ENCODE measurements around the gene WNT3.
A peak's percentile ranks its signal among the peaks of the same experiment; 100 is the strongest.

Gene WNT3

GRCh38 chr17:46854948-46855347 is 36.5 kb upstream of the WNT3 start:
- no peak overlapping the region for H3K27ac ChIP-seq (ENCODE audit: low read length, poor library complexity, severe bottlenecking)

GRCh38 chr17:46854515-46854914 is 36.0 kb upstream of the WNT3 start:
- H2BK12ac ChIP-seq (ENCODE audit: low read length in 2 of 2) = no peak overlapping the region

More at GRCh38 chr17:46854948-46855347, 36.5 kb upstream of the WNT3 start:
- no peak overlapping the region for H3K9ac ChIP-seq (ENCODE audit: low read length)
- no peak overlapping the region for H3K18ac ChIP-seq (ENCODE audit: low read depth in 1 of 2, low read length in 2 of 2)
- H3K14ac ChIP-seq (ENCODE audit: low read length in 2 of 2) = no peak overlapping the region
- H3K4ac ChIP-seq (ENCODE audit: low read depth in 1 of 2, low read length in 2 of 2) = no peak overlapping the region
- H3K79me1 ChIP-seq (replicated peaks; ENCODE audit: low read length, poor library complexity, severe bottlenecking) = no peaks in the 10 kb centered on the region
- WGBS = 82% methylated on average over 4 of the region's 4 CpGs
- no peak for DNase-seq
- H4K91ac ChIP-seq (ENCODE audit: low read length) = no peak overlapping the region
- peaks cover 14% of the 10 kb centered on the region for H3K4me1 ChIP-seq (ENCODE audit: control insufficient read depth, insufficient read depth, low read depth, low read length)
- no peaks in the 10 kb centered on the region for H3K36me3 ChIP-seq (ENCODE audit: control insufficient read depth in 1 of 2, insufficient read depth in 2 of 2, low read depth in 1 of 2, low read length in 2 of 2)
- peaks cover 39 to 48% of the 10 kb centered on the region in 2 experiments for H3K27me3 ChIP-seq (ENCODE audit: control insufficient read depth in 1 of 2, insufficient read depth in 1 of 2, low read length in 2 of 2)
- H2BK120ac ChIP-seq (ENCODE audit: low read depth, low read length) = no peak overlapping the region
- H3K9me3 ChIP-seq (ENCODE audit: control insufficient read depth, low read length) = no peaks in the 10 kb centered on the region
- H2BK5ac ChIP-seq (ENCODE audit: low read depth, low read length, poor library complexity, severe bottlenecking) = no peak overlapping the region
- no peak overlapping the region for H2AK5ac ChIP-seq (ENCODE audit: low read length, severe bottlenecking)
- no peak overlapping the region for H3K4me2 ChIP-seq (ENCODE audit: low read length, poor library complexity, severe bottlenecking)
- H3K23ac ChIP-seq (ENCODE audit: low read length in 2 of 2) = no peak overlapping the region
- H2AFZ ChIP-seq (ENCODE audit: low read depth, low read length) = no peak overlapping the region
- no peak overlapping the region for H4K8ac ChIP-seq (ENCODE audit: low read length)
- no peak overlapping the region for H2BK12ac ChIP-seq (ENCODE audit: low read length in 2 of 2)
- no peak overlapping the region for H3K4me3 ChIP-seq (ENCODE audit: insufficient read depth in 1 of 2, low read depth in 1 of 2, low read length in 2 of 2)
- H2BK15ac ChIP-seq (ENCODE audit: low read depth, poor library complexity, severe bottlenecking) = no peak overlapping the region

DNA sequence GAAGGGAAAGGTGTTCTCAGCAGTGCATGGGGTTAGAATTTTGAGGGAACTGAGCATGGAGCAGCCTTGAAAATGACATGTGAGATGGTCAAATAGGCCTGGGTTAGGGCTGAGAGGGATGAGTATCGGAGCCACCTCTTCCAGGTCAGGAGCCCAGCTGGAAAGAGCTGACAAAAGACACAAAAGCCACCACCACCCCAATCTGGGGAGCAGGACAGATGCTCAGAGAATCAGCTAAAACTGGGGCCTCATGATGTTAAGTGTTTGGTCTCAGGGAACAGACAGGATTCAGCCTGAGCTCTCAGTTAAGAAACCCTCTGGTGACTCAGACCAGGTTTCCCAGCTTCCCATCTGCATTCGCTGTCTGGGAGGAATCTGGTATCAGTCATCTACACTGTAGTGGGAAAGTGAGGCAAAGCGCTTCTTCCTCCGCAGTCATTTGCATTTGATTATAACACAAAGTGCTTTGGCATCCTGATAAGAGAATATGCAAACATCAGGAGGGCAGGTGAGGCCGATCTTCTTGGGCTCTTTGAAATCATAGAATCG is 35.5 kb upstream of the WNT3 start:
- H2BK5ac ChIP-seq (ENCODE audit: low read depth, low read length, poor library complexity, severe bottlenecking) = no peak overlapping the region
- no peaks in the 10 kb centered on the region for H3K36me3 ChIP-seq (ENCODE audit: control insufficient read depth in 1 of 2, insufficient read depth in 2 of 2, low read depth in 1 of 2, low read length in 2 of 2)
- no peak overlapping the region for H3K14ac ChIP-seq (ENCODE audit: low read length in 2 of 2)
- no peak overlapping the region for H3K4ac ChIP-seq (ENCODE audit: low read depth in 1 of 2, low read length in 2 of 2)
- no peak overlapping the region for H4K91ac ChIP-seq (ENCODE audit: low read length)
- no peaks in the 10 kb centered on the region for H3K9me3 ChIP-seq (ENCODE audit: control insufficient read depth, low read length)
- H3K4me3 ChIP-seq (ENCODE audit: insufficient read depth in 1 of 2, low read depth in 1 of 2, low read length in 2 of 2) = no peak overlapping the region
- DNase-seq = peak; percentile 40
- no peak overlapping the region for H2BK120ac ChIP-seq (ENCODE audit: low read depth, low read length)
- no peaks in the 10 kb centered on the region for H3K79me1 ChIP-seq (replicated peaks; ENCODE audit: low read length, poor library complexity, severe bottlenecking)
- no peak overlapping the region for H3K23ac ChIP-seq (ENCODE audit: low read length in 2 of 2)
- no peak overlapping the region for H3K9ac ChIP-seq (ENCODE audit: low read length)
- H3K4me2 ChIP-seq (ENCODE audit: low read length, poor library complexity, severe bottlenecking) = no peak overlapping the region
- peaks cover 14% of the 10 kb centered on the region for H3K4me1 ChIP-seq (ENCODE audit: control insufficient read depth, insufficient read depth, low read depth, low read length)
- no peak overlapping the region for H2BK12ac ChIP-seq (ENCODE audit: low read length in 2 of 2)
- no peak overlapping the region for H4K8ac ChIP-seq (ENCODE audit: low read length)
- 71% methylated on average over 6 of the region's 6 CpGs for WGBS
- no peak overlapping the region for H2AK5ac ChIP-seq (ENCODE audit: low read length, severe bottlenecking)
- H3K27me3 ChIP-seq (ENCODE audit: control insufficient read depth in 1 of 2, insufficient read depth in 1 of 2, low read length in 2 of 2) = peaks cover 46 to 57% of the 10 kb centered on the region in 2 experiments
- H2AFZ ChIP-seq (ENCODE audit: low read depth, low read length) = no peak overlapping the region
- no peak overlapping the region for H3K27ac ChIP-seq (ENCODE audit: low read length, poor library complexity, severe bottlenecking)
- H3K18ac ChIP-seq (ENCODE audit: low read depth in 1 of 2, low read length in 2 of 2) = no peak overlapping the region
- no peak overlapping the region for H2BK15ac ChIP-seq (ENCODE audit: low read depth, poor library complexity, severe bottlenecking)

More at GRCh38 chr17:46854515-46854914, 36.0 kb upstream of the WNT3 start:
- Histone ChIP-seq H2BK15ac (ENCODE audit: low read depth, poor library complexity, severe bottlenecking) (no peak overlapping the region), H3K18ac (ENCODE audit: low read depth in 1 of 2, low read length in 2 of 2) (no peak overlapping the region), H2AK5ac (ENCODE audit: low read length, severe bottlenecking) (no peak overlapping the region), H3K79me1 (replicated peaks; ENCODE audit: low read length, poor library complexity, severe bottlenecking) (no peaks in the 10 kb centered on the region), H4K8ac (ENCODE audit: low read length) (no peak overlapping the region), H3K4me2 (ENCODE audit: low read length, poor library complexity, severe bottlenecking) (no peak overlapping the region), H2BK5ac (ENCODE audit: low read depth, low read length, poor library complexity, severe bottlenecking) (no peak overlapping the region), H3K4me1 (ENCODE audit: control insufficient read depth, insufficient read depth, low read depth, low read length) (peaks cover 14% of the 10 kb centered on the region), H3K9me3 (ENCODE audit: control insufficient read depth, low read length) (no peaks in the 10 kb centered on the region), H4K91ac (ENCODE audit: low read length) (no peak overlapping the region), H2AFZ (ENCODE audit: low read depth, low read length) (no peak overlapping the region), H3K9ac (ENCODE audit: low read length) (no peak overlapping the region), H3K36me3 (ENCODE audit: control insufficient read depth in 1 of 2, insufficient read depth in 2 of 2, low read depth in 1 of 2, low read length in 2 of 2) (no peaks in the 10 kb centered on the region), H3K4me3 (ENCODE audit: insufficient read depth in 1 of 2, low read depth in 1 of 2, low read length in 2 of 2) (no peak overlapping the region), H2BK120ac (ENCODE audit: low read depth, low read length) (no peak overlapping the region), H3K4ac (ENCODE audit: low read depth in 1 of 2, low read length in 2 of 2) (no peak overlapping the region), H3K14ac (ENCODE audit: low read length in 2 of 2) (no peak overlapping the region), H3K27ac (ENCODE audit: low read length, poor library complexity, severe bottlenecking) (no peak overlapping the region), H3K23ac (ENCODE audit: low read length in 2 of 2) (no peak overlapping the region), H3K27me3 (ENCODE audit: control insufficient read depth in 1 of 2, insufficient read depth in 1 of 2, low read length in 2 of 2) (peaks cover 41 to 51% of the 10 kb centered on the region in 2 experiments)
- no peak for DNase-seq
- WGBS = 94% methylated on average over 2 of the region's 3 CpGs

DNA sequence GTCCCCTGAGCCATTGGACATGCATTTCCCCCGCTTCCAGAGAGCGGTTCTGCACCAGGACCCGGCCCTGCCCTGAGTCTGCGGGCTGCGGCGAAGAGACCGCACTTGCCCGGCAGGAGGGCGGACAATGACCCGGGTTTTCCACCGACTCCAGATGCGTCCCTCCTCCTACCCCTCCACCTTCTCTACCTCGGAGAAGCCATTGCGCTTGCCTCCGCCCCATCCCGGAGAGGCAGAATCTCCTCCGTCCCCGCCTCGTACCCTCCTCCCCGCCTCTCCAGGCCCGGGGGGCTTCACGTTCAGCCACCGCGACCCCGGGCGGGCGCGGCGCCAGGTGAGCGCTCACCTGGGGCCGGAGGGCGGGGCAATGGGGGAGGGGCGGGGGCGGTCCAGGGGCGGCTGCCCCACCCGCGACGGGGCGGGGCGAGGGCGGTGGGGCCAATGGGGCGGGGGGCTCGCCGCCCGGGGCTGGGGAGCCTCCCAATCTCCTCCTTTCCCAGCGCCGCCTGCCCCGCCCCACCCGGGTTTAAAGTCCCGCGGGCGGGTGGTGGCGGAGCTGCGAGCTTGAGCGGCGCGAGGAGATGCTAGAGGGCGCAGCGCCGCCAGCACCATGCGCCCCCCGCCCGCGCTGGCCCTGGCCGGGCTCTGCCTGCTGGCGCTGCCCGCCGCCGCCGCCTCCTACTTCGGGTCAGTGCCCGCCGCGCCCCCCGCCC is 32.7 kb upstream of the WNT3 start, which contains the start of gene WNT9B:
WNT9B (plus strand) TSS at position 555 of the 713 bp plus-strand sequence; CDS start at position 611, 56 bp downstream.
- no peak within 1 kb of the TSS for H3K18ac ChIP-seq (ENCODE audit: low read depth in 1 of 2, low read length in 2 of 2)
- peak within 1 kb of the TSS; percentile 29 for H3K9ac ChIP-seq (ENCODE audit: low read length)
- H2BK5ac ChIP-seq (ENCODE audit: low read depth, low read length, poor library complexity, severe bottlenecking) = no peak within 1 kb of the TSS
- H3K79me1 ChIP-seq (replicated peaks; ENCODE audit: low read length, poor library complexity, severe bottlenecking) = no peaks in the 10 kb centered on the region
- H2AK5ac ChIP-seq (ENCODE audit: low read length, severe bottlenecking) = no peak within 1 kb of the TSS
- H3K14ac ChIP-seq (ENCODE audit: low read length in 2 of 2) = no peak within 1 kb of the TSS
- H3K4me3 ChIP-seq (ENCODE audit: insufficient read depth in 1 of 2, low read depth in 1 of 2, low read length in 2 of 2) = peak within 1 kb of the TSS; percentile 41 to 61
- no peak within 1 kb of the TSS for H3K4ac ChIP-seq (ENCODE audit: low read depth in 1 of 2, low read length in 2 of 2)
- H3K23ac ChIP-seq (ENCODE audit: low read length in 2 of 2) = peak within 1 kb of the TSS in 1 of 2 experiments; percentile 63
- no peaks in the 10 kb centered on the region for H3K9me3 ChIP-seq (ENCODE audit: control insufficient read depth, low read length)
- H2BK15ac ChIP-seq (ENCODE audit: low read depth, poor library complexity, severe bottlenecking) = no peak within 1 kb of the TSS
- no peaks in the 10 kb centered on the region for H3K36me3 ChIP-seq (ENCODE audit: control insufficient read depth in 1 of 2, insufficient read depth in 2 of 2, low read depth in 1 of 2, low read length in 2 of 2)
- no peak within 1 kb of the TSS for H2BK120ac ChIP-seq (ENCODE audit: low read depth, low read length)
- 2% methylated on average over 34 of the region's 75 CpGs for WGBS
- no peak within 1 kb of the TSS for H3K27ac ChIP-seq (ENCODE audit: low read length, poor library complexity, severe bottlenecking)
- no peak within 1 kb of the TSS for H4K8ac ChIP-seq (ENCODE audit: low read length)
- no peak for DNase-seq
- no peak within 1 kb of the TSS for H4K91ac ChIP-seq (ENCODE audit: low read length)
- H3K4me1 ChIP-seq (ENCODE audit: control insufficient read depth, insufficient read depth, low read depth, low read length) = peaks cover 14% of the 10 kb centered on the region
- peak within 1 kb of the TSS; percentile 78 for H3K4me2 ChIP-seq (ENCODE audit: low read length, poor library complexity, severe bottlenecking)
- peak within 1 kb of the TSS; percentile 36 for H2AFZ ChIP-seq (ENCODE audit: low read depth, low read length)
- H3K27me3 ChIP-seq (ENCODE audit: control insufficient read depth in 1 of 2, insufficient read depth in 1 of 2, low read length in 2 of 2) = peaks cover 72 to 84% of the 10 kb centered on the region in 2 experiments
- H2BK12ac ChIP-seq (ENCODE audit: low read length in 2 of 2) = no peak within 1 kb of the TSS
